Tibial artery (tissue), 4 donors: ENCODE data around the gene RNF19B.

Source experiments
- DNase-seq, 2 donors: peaks; one replicate each; pipeline ENCODE4 v3.0.0-alpha.2; 2019
- H3K27ac ChIP-seq, 2 donors: fragments of 200-600 bp; sonication (generic) in 1 of 2; 1 replicate in 1 of 2; 2 replicates in 1 of 2; pipeline ENCODE4 v1.5.1; 2018 to 2019; ENCODE audit warnings: mild to moderate bottlenecking in 1 of 2
- H3K27me3 ChIP-seq, 2 donors: fragments of 200-600 bp; sonication (generic) in 1 of 2; one replicate each; pipeline versions ENCODE4 v1.5.1 to v1.6.0; 2016 to 2019
- H3K36me3 ChIP-seq, 3 donors: fragments of 200-600 bp; sonication (generic) in 2 of 3; one replicate each; pipeline ENCODE4 v1.5.1; 2016 to 2019; ENCODE audit warnings: mild to moderate bottlenecking in 2 of 3
- H3K4me1 ChIP-seq, 4 donors: fragments of 200-600 bp; sonication (generic) in 2 of 4; 1 replicate in 3 of 4; 2 replicates in 1 of 4; pipeline ENCODE4 v1.5.1; 2016 to 2019
- H3K4me3 ChIP-seq, 2 donors: fragments of 200-600 bp; sonication (generic) in 1 of 2; 1 replicate in 1 of 2; 2 replicates in 1 of 2; pipeline ENCODE4 v1.5.1; 2018 to 2019; ENCODE audit warnings: mild to moderate bottlenecking in 2 of 2
- H3K9me3 ChIP-seq, 3 donors: fragments of 200-600 bp; sonication (generic) in 1 of 3; one replicate each; pipeline ENCODE4 v1.5.1; 2016 to 2019
- CTCF ChIP-seq, 2 experiments: fragments of 200-600 bp in 1 of 2; fragments of 450-650 bp in 1 of 2; IDR thresholded peaks; one replicate each; pipeline ENCODE4 v1.5.1; 2017 to 2019; ENCODE audit warnings: antibody characterized with exemption in 2 of 2, mild to moderate bottlenecking in 1 of 2, moderate library complexity in 1 of 2
- intact Hi-C: fragments of 100-400 bp; cut with DNase I; formaldehyde crosslinking; loops from one replicate; pipeline ENCODE4 v1.15.0; 2023; ENCODE audit warnings: low total_unique reads

RNF19B gene

GRCh38 chr1:32947669-32948389, 16.8 kb downstream of the RNF19B start:
- no peaks in the 10 kb centered on the region for H3K9me3 ChIP-seq
- DNase-seq, result no peak
- H3K4me3 ChIP-seq, result no peak overlapping the region
- TF ChIP-seq CTCF (IDR thresholded peaks at IDR 0.05), result no peak
- peaks cover 0 to 64% (median 40%) of the 10 kb centered on the region in 4 donors for H3K4me1 ChIP-seq
- no peaks in the 10 kb centered on the region for H3K27me3 ChIP-seq
- intact Hi-C loops, result no loop called here
- H3K27ac ChIP-seq, result peak overlapping the region; percentile 68 to 78
- H3K36me3 ChIP-seq, result peaks cover 14 to 37% (median 21%) of the 10 kb centered on the region in 3 donors

- Histone ChIP-seq H3K4me1 (peaks cover 0 to 64% (median 40%) of the 10 kb centered on the region in 4 donors), H3K36me3 (peaks cover 29 to 51% (median 34%) of the 10 kb centered on the region in 3 donors), H3K9me3 (no peaks in the 10 kb centered on the region), H3K4me3 (no peak overlapping the region), H3K27me3 (no peaks in the 10 kb centered on the region), H3K27ac (peak overlapping the region; percentile 68 to 78)
- intact Hi-C loops, result no loop called here
- no peak for TF ChIP-seq CTCF (IDR thresholded peaks at IDR 0.05)
- DNase-seq, result no peak
Observed at GRCh38 chr1:32946413-32946812, 18.2 kb downstream of the RNF19B start.

GRCh38 chr1:32944180-32944579, 20.4 kb downstream of the RNF19B start:
- H3K27me3 ChIP-seq, result no peaks in the 10 kb centered on the region
- H3K27ac ChIP-seq, result no peak overlapping the region
- H3K4me3 ChIP-seq, result no peak overlapping the region
- no peak for DNase-seq
- peaks cover 38 to 69% (median 40%) of the 10 kb centered on the region in 3 donors for H3K36me3 ChIP-seq
- intact Hi-C loops, result no loop called here
- no peak for TF ChIP-seq CTCF (IDR thresholded peaks at IDR 0.05)
- H3K4me1 ChIP-seq, result peaks cover 0 to 49% (median 32%) of the 10 kb centered on the region in 4 donors
- H3K9me3 ChIP-seq, result no peaks in the 10 kb centered on the region

- H3K36me3 ChIP-seq, result peaks cover 52 to 90% (median 68%) of the 10 kb centered on the region in 3 donors
- TF ChIP-seq CTCF (IDR thresholded peaks at IDR 0.05), result no peak
- H3K27me3 ChIP-seq, result no peaks in the 10 kb centered on the region
- no peaks in the 10 kb centered on the region for H3K9me3 ChIP-seq
- intact Hi-C loops, result loop anchor here (10.0 kb wide), 1 partner anchor 145 kb away; the partner anchor contains the start of gene AZIN2
- peaks cover 0 to 9% (median 3%) of the 10 kb centered on the region in 4 donors for H3K4me1 ChIP-seq
- H3K27ac ChIP-seq, result no peak overlapping the region
- H3K4me3 ChIP-seq, result no peak overlapping the region
- peak in 1 of 2 donors; percentile 48 for DNase-seq
Observed at GRCh38 chr1:32939655-32940371, 24.8 kb downstream of the RNF19B start.

GRCh38 chr1:32937061-32937460, 27.5 kb downstream of the RNF19B start:
- no peak for TF ChIP-seq CTCF (IDR thresholded peaks at IDR 0.05)
- Histone ChIP-seq H3K36me3 (peaks cover 27 to 64% (median 51%) of the 10 kb centered on the region in 3 donors), H3K4me1 (peaks cover 0 to 13% (median 4%) of the 10 kb centered on the region in 4 donors), H3K4me3 (no peak overlapping the region), H3K27me3 (no peaks in the 10 kb centered on the region), H3K27ac (no peak overlapping the region), H3K9me3 (no peaks in the 10 kb centered on the region)
- intact Hi-C loops, result loop anchor here (10.0 kb wide), 1 partner anchor 148 kb away; the partner anchor contains the start of gene AZIN2
- DNase-seq, result no peak
